SK-N-SH (cell line): ENCODE results near the gene PRLH.

Experiments used
- CTCF ChIP-seq: fragments of 200-600 bp; sonication (generic); IDR thresholded peaks from 2 replicates; pipeline ENCODE4 v1.6.1; 2017; ENCODE audit warnings: antibody characterized with exemption, mild to moderate bottlenecking, moderate library complexity
- MAX ChIP-seq: IDR thresholded peaks from 2 replicates; pipeline ENCODE4 v1.4.0; 2012; ENCODE audit warnings: low read depth
- MEF2A ChIP-seq: IDR thresholded peaks from 2 replicates; pipeline ENCODE4 v1.4.0; 2012; ENCODE audit warnings: low read depth, borderline replicate concordance
- POLR2AphosphoS5 ChIP-seq: IDR thresholded peaks from 2 replicates; pipeline ENCODE4 v1.6.1; 2012; ENCODE audit warnings: low read depth, low read length

- TF ChIP-seq MEF2A (no peak), POLR2AphosphoS5 (no peak), MAX (no peak), CTCF (no peak)
Measured at GRCh38 chr2:237613679-237614078, 47.3 kb downstream of the PRLH start.
